Small intestine (tissue), 7 donors: Measurements from ENCODE around the gene LBHD1. TPM values are rescaled to one million over a fixed set of nuclear protein-coding genes. Genes with fewer than 3 reads are reported as not detected.
"Not testable (repeated sequence)": the region's sequence is repeated elsewhere in the genome, so short reads cannot be mapped to it uniquely, and the experiment has no call there.

Experiments used
- DNase-seq, 2 donors: peaks; one replicate each; pipeline versions ENCODE4 v3.0.0 to v3.0.0-alpha.2; 2013
- FAIRE-seq: peaks from 2 replicates; lab custom pipeline; 2012; peaks lifted over from hg19 to GRCh38; lab: Jason Lieb, UNC
- H3K27ac ChIP-seq, 3 donors: one replicate each; pipeline ENCODE4 v1.5.1; 2013; ENCODE audit warnings: low read length in 2 of 3, mild to moderate bottlenecking in 2 of 3, control low read depth in 1 of 3, inconsistent platforms in 1 of 3, low read depth in 1 of 3, moderate library complexity in 1 of 3
- H3K27me3 ChIP-seq, 3 donors: one replicate each; pipeline ENCODE4 v1.6.1; 2013; ENCODE audit warnings: low read length in 3 of 3, inconsistent platforms in 1 of 3; ENCODE audit not compliant: control insufficient read depth in 3 of 3, insufficient read depth in 3 of 3
- H3K36me3 ChIP-seq, 3 donors: one replicate each; pipeline ENCODE4 v1.6.1; 2013; ENCODE audit warnings: low read length in 3 of 3, inconsistent platforms in 1 of 3, low read depth in 1 of 3, mild to moderate bottlenecking in 1 of 3, moderate library complexity in 1 of 3; ENCODE audit not compliant: control insufficient read depth in 3 of 3, insufficient read depth in 2 of 3
- H3K4me1 ChIP-seq, 3 donors: one replicate each; pipeline ENCODE4 v1.6.1; 2013; ENCODE audit warnings: low read length in 2 of 3, inconsistent platforms in 1 of 3, low read depth in 1 of 3, mild to moderate bottlenecking in 1 of 3, moderate library complexity in 1 of 3; ENCODE audit not compliant: control insufficient read depth in 3 of 3, insufficient read depth in 2 of 3
- H3K4me3 ChIP-seq, 3 donors: one replicate each; pipeline ENCODE4 v1.5.1; 2013; ENCODE audit warnings: low read length in 3 of 3, control low read depth in 1 of 3, inconsistent platforms in 1 of 3, low read depth in 1 of 3, mild to moderate bottlenecking in 1 of 3, moderate library complexity in 1 of 3
- H3K9me3 ChIP-seq, 2 donors: one replicate each; pipeline ENCODE4 v1.6.1; 2013; ENCODE audit warnings: low read depth in 1 of 2, low read length in 1 of 2; ENCODE audit not compliant: control insufficient read depth in 2 of 2, insufficient read depth in 1 of 2
- WGBS, 3 donors: extraction: QIAGEN DNeasy Blood & Tissue Kit; methylation state at CpG; one replicate each; pipeline ENCODE4 v1.1.7; 2013; 5-methylcytosine and 5-hydroxymethylcytosine counted together
- polyA plus RNA-seq, 4 donors: library from polyadenylated mRNA; stranded (reverse) in 3 of 4; unstranded in 1 of 4; fragments of 200-250 nt in 3 of 4; fragments of 120-200 nt in 1 of 4; gene quantifications; one replicate each; pipeline versions ENCODE4 v1.2.1 to v1.2.3, GENCODE V29; 2013
- donor health status: healthy with polysubstance abuse.
- donor health status: control.
- donor health status: control.
- donor health status: Bipolar disorder and iron deficiency.
- donor health status: healthy.

LBHD1 gene
- polyA plus RNA-seq, 4 donors: 2.2 to 7.3 (median 6.3) TPM

GRCh38 chr11:62644220-62644619, 27.8 kb downstream of the LBHD1 start:
- Histone ChIP-seq H3K27me3 (no peaks in the 10 kb centered on the region), H3K27ac (no peak overlapping the region), H3K4me1 (peaks cover 5 to 17% (median 6%) of the 10 kb centered on the region in 3 donors), H3K4me3 (no peak overlapping the region), H3K36me3 (peaks cover 0 to 52% (median 3%) of the 10 kb centered on the region in 3 donors), H3K9me3 (no peaks in the 10 kb centered on the region)
- FAIRE-seq: no peak
- no peak for DNase-seq
- 61 to 74% (median 72%) methylated on average over 8 of the region's 8 CpGs for WGBS, 3 donors

- DNase-seq (no peak), FAIRE-seq (no peak)
- 87 to 94% (median 91%) methylated on average over 6 of the region's 6 CpGs for WGBS, 3 donors
- Histone ChIP-seq H3K27ac (no peak overlapping the region), H3K4me1 (no peaks in the 10 kb centered on the region), H3K27me3 (no peaks in the 10 kb centered on the region), H3K36me3 (peaks cover 30 to 91% (median 38%) of the 10 kb centered on the region in 3 donors), H3K4me3 (no peak overlapping the region), H3K9me3 (no peaks in the 10 kb centered on the region)
Measured at GRCh38 chr11:62632492-62632891, 39.6 kb downstream of the LBHD1 start.

- no peaks in the 10 kb centered on the region for H3K9me3 ChIP-seq
- H3K27me3 ChIP-seq: no peaks in the 10 kb centered on the region
- 79 to 89% (median 82%) methylated on average over 3 of the region's 3 CpGs for WGBS, 3 donors
- no peak overlapping the region for H3K4me3 ChIP-seq
- no peak overlapping the region for H3K27ac ChIP-seq
- DNase-seq (no peak), FAIRE-seq (no peak)
- H3K36me3 ChIP-seq: peaks cover 31 to 84% (median 45%) of the 10 kb centered on the region in 3 donors
- H3K4me1 ChIP-seq: no peaks in the 10 kb centered on the region
Measured at GRCh38 chr11:62627713-62628112, 44.4 kb downstream of the LBHD1 start.

GRCh38 chr11:62622476-62623089, 49.5 kb downstream of the LBHD1 start:
- 86 to 94% (median 87%) methylated on average over 7 of the region's 7 CpGs for WGBS, 3 donors
- Histone ChIP-seq H3K4me1 (peaks cover 0 to 8% (median 5%) of the 10 kb centered on the region in 3 donors), H3K4me3 (peak overlapping the region in 1 of 3 donors; percentile 69), H3K36me3 (peaks cover 14 to 43% (median 14%) of the 10 kb centered on the region in 3 donors), H3K27ac (peak overlapping the region; percentile 86 to 92 (median 89)), H3K9me3 (no peaks in the 10 kb centered on the region), H3K27me3 (no peaks in the 10 kb centered on the region)
- DNase-seq (no peak), FAIRE-seq (no peak)

GRCh38 chr11:62621567-62622470, 50.2 kb downstream of the LBHD1 start, which contains the start of gene B3GAT3:
Gene B3GAT3 (minus strand): TSS chr11:62621986. CDS start chr11:62621947, 39 bp downstream.
- no peak for FAIRE-seq

GRCh38 chr11:62621027-62621566, 51.0 kb downstream of the LBHD1 start:
- Histone ChIP-seq H3K27ac (peak overlapping the region; percentile 86 to 92 (median 89)), H3K9me3 (no peaks in the 10 kb centered on the region), H3K27me3 (no peaks in the 10 kb centered on the region), H3K4me1 (peaks cover 0 to 8% (median 5%) of the 10 kb centered on the region in 3 donors), H3K36me3 (peaks cover 7 to 43% (median 10%) of the 10 kb centered on the region in 3 donors), H3K4me3 (peak overlapping the region; percentile 61 to 69 (median 68))
- DNase-seq (no peak), FAIRE-seq (no peak)
- WGBS, 3 donors: 21 to 27% (median 26%) methylated on average over 8 of the region's 8 CpGs

More at GRCh38 chr11:62621567-62622470, 50.2 kb downstream of the LBHD1 start, which contains the start of gene B3GAT3:
- H3K4me3 ChIP-seq: peak within 1 kb of the TSS; percentile 61 to 69 (median 68)
- 1 to 2% (median 1%) methylated on average over 45 to 77 of the region's 77 CpGs for whole genome bisulfite sequencing, 3 donors
- H3K27me3 ChIP-seq: no peaks in the 10 kb centered on the region
- H3K9me3 ChIP-seq: no peaks in the 10 kb centered on the region
- H3K4me1 ChIP-seq: peaks cover 0 to 8% (median 5%) of the 10 kb centered on the region in 3 donors
- peaks cover 11 to 43% (median 14%) of the 10 kb centered on the region in 3 donors for H3K36me3 ChIP-seq
- H3K27ac ChIP-seq: peak within 1 kb of the TSS; percentile 86 to 92 (median 89)
- DNase-seq: peak; percentile 97 to 98

GRCh38 chr11:62616957-62617356, 55.1 kb downstream of the LBHD1 start:
- not testable (repeated sequence) for H3K4me3 ChIP-seq, H3K27ac ChIP-seq, H3K9me3 ChIP-seq, DNase-seq, FAIRE-seq, H3K27me3 ChIP-seq
- Histone ChIP-seq H3K4me1 (peaks cover 0 to 33% (median 7%) of the 10 kb centered on the region in 3 donors), H3K36me3 (peaks cover 0 to 40% (median 4%) of the 10 kb centered on the region in 3 donors)
- 94 to 96% (median 95%) methylated on average over 11 to 14 of the region's 14 CpGs for WGBS, 3 donors

GRCh38 chr11:62615521-62615920, 56.5 kb downstream of the LBHD1 start:
- H3K9me3 ChIP-seq: no peaks in the 10 kb centered on the region
- H3K4me1 ChIP-seq: peaks cover 0 to 36% (median 8%) of the 10 kb centered on the region in 3 donors
- 88 to 93% (median 90%) methylated on average over 7 of the region's 7 CpGs for WGBS, 3 donors
- no peak for FAIRE-seq
- peaks cover 0 to 46% (median 4%) of the 10 kb centered on the region in 3 donors for H3K36me3 ChIP-seq
- no peaks in the 10 kb centered on the region for H3K27me3 ChIP-seq
- no peak overlapping the region for H3K27ac ChIP-seq
- no peak for DNase-seq
- no peak overlapping the region for H3K4me3 ChIP-seq
